Measurements from ENCODE around the gene MARS2.

DNA sequence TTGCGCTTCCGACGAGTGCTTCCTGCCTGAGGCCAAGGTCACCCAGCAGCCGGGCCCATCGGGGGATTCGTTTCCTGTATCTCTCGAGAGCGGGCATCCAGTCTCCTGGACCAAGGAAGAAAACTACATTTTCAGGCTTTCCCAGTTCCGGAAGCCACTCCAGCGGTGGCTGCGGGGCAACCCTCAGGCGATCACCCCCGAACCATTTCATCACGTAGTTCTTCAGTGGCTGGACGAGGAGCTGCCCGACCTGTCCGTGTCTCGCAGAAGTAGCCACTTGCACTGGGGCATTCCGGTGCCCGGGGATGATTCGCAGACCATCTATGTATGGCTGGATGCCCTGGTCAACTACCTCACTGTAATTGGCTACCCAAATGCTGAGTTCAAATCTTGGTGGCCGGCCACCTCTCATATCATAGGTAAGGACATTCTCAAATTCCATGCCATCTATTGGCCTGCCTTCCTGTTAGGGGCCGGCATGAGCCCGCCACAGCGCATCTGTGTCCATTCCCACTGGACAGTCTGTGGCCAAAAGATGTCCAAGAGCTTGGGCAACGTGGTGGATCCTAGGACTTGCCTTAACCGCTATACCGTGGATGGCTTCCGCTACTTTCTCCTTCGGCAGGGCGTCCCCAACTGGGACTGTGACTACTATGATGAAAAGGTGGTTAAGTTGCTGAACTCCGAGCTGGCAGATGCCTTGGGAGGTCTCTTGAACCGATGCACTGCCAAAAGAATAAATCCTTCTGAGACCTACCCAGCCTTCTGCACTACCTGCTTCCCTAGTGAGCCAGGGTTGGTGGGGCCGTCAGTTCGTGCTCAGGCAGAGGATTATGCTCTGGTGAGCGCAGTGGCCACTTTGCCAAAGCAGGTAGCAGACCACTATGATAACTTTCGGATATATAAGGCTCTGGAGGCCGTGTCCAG, 1.0 kb downstream of the MARS2 start:
- TF ChIP-seq, protein P1, sequence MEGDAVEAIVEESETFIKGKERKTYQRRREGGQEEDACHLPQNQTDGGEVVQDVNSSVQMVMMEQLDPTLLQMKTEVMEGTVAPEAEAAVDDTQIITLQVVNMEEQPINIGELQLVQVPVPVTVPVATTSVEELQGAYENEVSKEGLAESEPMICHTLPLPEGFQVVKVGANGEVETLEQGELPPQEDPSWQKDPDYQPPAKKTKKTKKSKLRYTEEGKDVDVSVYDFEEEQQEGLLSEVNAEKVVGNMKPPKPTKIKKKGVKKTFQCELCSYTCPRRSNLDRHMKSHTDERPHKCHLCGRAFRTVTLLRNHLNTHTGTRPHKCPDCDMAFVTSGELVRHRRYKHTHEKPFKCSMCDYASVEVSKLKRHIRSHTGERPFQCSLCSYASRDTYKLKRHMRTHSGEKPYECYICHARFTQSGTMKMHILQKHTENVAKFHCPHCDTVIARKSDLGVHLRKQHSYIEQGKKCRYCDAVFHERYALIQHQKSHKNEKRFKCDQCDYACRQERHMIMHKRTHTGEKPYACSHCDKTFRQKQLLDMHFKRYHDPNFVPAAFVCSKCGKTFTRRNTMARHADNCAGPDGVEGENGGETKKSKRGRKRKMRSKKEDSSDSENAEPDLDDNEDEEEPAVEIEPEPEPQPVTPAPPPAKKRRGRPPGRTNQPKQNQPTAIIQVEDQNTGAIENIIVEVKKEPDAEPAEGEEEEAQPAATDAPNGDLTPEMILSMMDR (IDR thresholded peaks at IDR 0.05), result no peak
- TF ChIP-seq EZH2 (IDR thresholded peaks at IDR 0.05; ENCODE audit: borderline replicate concordance, insufficient read depth, low read depth, low read length, poor library complexity, severe bottlenecking), result no peak
